ENCODE measurements around the gene MDFIC2. TPM values are rescaled to one million over a fixed set of nuclear protein-coding genes. Genes with fewer than 3 reads are reported as not detected.

MDFIC2 gene
- total RNA-seq = not detected

GRCh38 chr3:70312336-70312735 lies at the start of gene MDFIC2:
Gene MDFIC2 (minus strand): TSS chr3:70312638. CDS start chr3:70311973, 665 bp downstream.

All from melanocyte of skin (primary cell).